ES-I3 (cell line): Measurements from ENCODE around the gene HPCA.

Source experiments
- H3K36me3 ChIP-seq: 2 replicates; pipeline ENCODE4 v1.6.1; 2013; ENCODE audit warnings: mild to moderate bottlenecking, low read length, control low read depth, moderate library complexity; ENCODE audit not compliant: insufficient read depth
- H3K4me1 ChIP-seq: 2 replicates; pipeline ENCODE4 v1.6.1; 2013; ENCODE audit warnings: mild to moderate bottlenecking, control low read depth, low read length; ENCODE audit not compliant: insufficient read depth
- H3K9ac ChIP-seq: 2 replicates; pipeline ENCODE4 v1.6.1; 2013; ENCODE audit warnings: low read depth, mild to moderate bottlenecking, low read length, moderate library complexity
- H3K9me3 ChIP-seq: 2 replicates; pipeline ENCODE4 v1.6.1; 2013; ENCODE audit warnings: mild to moderate bottlenecking, low read length, moderate library complexity; ENCODE audit not compliant: control insufficient read depth, insufficient read depth

Gene HPCA

DNA sequence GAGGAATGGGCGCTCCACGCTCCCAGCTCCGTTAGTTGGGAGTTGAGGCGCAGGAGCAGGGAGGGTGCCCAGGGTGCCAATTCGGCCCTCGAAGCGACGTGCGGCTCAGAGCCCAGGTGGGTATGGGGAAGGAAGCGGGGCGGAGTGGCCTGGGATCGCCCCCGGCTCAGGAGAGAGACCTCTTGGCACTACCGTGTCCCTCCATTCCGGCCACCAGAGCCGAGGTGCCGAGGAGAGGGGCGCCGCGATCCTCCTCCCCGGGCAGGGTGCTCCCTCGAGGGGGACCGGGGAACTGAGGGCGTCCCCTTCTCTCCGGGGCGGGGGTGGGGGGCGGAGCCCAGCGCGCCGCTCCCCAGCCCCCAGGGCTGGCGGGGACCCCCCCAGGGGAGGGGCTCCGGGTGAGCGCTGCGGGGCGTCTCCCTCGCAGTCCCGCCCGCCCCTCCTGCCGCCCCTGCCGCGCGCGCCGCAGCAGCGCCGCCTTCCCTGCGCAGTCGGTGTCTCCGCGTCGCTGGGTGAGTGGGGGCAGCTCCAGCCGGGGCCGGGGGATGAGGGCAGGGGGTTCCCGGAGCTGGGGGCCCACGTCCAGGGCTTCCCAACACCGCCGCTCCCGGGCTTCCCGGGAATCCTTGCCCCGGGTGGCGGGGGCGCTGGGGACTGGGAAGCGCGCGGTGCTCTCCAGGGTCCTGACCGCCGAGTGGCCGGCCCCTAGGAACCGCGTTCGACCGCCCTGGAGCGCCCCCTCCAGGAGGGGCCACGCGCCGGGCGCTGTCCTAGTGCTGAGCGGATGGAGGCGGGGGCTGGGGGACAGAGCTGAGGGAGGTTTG is at the start of gene HPCA:
TSS of gene HPCA (plus strand) at position 488 of the 824 bp plus-strand sequence. CDS start 2,408 bp downstream, outside the sequence.
- H3K9ac ChIP-seq: peak within 1 kb of the TSS; percentile 15; the same call in 1 of the 2 replicates
- H3K36me3 ChIP-seq: no peaks in the 10 kb centered on the region
- H3K4me1 ChIP-seq: no peaks in the 10 kb centered on the region; the same call in 1 of the 2 replicates
- H3K9me3 ChIP-seq: no peaks in the 10 kb centered on the region

DNA sequence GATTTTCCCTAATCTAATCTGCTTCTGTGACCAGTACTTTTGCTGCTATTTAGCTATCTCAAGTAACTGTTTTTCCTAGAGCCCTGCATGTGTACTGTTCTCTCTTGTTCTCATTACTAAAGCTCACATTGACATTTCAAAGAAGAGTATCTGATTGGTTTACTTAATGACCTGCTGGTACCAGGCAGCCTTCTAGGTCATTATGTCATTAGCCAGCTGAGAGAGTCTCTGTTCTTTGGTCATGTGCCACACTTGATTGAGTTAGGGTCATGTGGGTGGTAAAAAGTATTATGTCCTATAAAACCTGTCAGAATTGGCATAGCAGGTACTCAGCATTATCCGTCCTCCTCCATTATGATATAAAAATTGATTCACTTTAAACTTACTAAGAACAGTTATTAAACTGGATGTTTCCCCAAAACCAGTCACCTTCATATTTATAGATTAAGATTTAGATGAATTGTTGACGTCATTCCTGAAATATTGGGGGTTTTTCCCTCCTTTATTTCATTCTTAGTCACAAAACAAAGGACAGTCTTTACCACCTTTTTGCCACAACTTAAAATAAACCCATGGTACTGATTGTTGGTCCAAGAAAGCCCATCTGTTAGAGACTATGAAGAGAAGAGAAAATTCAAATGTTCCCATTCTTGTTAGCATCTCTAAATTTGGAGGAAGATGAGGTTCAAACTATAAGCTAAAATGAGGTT is 37.8 kb upstream of the HPCA start:
- Histone ChIP-seq H3K9ac (no peak overlapping the region), H3K9me3 (no peaks in the 10 kb centered on the region), H3K36me3 (peaks cover 3% of the 10 kb centered on the region; the same call in 1 of the 2 replicates), H3K4me1 (no peaks in the 10 kb centered on the region)

DNA sequence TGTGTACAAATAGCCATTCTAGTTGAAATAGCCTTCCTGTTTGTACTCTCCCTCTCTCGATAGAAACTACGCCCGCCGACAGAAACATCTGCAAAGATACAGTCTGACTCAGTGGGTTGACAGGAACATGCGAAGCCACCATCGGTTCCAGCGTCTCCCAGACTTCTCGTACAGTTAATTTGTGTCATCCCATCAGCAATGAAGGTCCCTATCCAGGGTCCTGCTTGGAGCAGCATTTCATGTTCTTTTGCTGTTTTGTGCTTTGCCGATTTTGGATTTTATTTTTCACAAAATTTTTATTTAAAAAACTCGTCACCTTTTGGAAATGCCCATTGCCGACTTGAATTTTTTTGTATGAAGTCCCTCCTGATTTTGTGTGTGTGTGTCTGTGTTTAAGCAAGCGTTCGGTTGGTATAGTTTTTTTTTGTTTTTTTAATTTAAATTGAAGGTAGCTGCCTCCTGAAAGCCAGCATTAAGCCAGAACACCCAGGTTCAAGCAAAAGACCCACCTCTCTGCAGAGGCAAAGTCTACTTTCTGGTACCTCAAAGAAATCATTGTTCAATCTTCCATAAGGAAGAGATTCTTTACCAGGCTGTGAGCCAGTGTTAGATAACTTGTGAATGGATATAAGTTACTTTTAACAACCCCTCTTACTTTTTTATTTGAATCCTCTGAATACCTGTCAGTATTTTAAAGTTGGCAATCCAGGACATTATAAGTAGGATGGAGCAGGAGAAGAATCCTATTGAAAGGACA is 30.3 kb upstream of the HPCA start:
- no peaks in the 10 kb centered on the region for H3K9me3 ChIP-seq
- no peak overlapping the region for H3K9ac ChIP-seq
- H3K36me3 ChIP-seq: peaks cover 11% of the 10 kb centered on the region
- H3K4me1 ChIP-seq: peaks cover under 1% of the 10 kb centered on the region; the same call in 1 of the 2 replicates

DNA sequence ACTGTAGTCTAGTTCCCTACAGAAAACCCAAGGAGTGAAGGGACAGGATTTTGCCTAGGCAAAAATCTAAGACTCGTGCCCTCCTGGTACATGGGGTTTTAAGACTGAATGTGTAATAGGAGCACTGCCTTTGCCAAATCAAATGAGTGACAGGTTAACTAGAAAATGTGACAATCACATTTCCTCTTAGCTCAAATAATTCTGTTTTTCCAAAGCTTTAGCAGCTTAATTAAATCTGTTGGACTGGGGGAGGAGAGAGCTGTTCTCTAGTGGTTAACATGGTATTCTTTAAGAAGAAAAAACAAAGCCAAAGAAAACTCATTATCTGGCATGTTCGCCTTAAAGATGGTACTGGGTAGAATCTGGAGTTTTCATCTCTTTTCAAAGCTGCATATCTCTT is 28.2 kb upstream of the HPCA start:
- no peak overlapping the region for H3K9ac ChIP-seq
- H3K36me3 ChIP-seq: peaks cover 8% of the 10 kb centered on the region
- no peaks in the 10 kb centered on the region for H3K9me3 ChIP-seq
- H3K4me1 ChIP-seq: peaks cover 8% of the 10 kb centered on the region

DNA sequence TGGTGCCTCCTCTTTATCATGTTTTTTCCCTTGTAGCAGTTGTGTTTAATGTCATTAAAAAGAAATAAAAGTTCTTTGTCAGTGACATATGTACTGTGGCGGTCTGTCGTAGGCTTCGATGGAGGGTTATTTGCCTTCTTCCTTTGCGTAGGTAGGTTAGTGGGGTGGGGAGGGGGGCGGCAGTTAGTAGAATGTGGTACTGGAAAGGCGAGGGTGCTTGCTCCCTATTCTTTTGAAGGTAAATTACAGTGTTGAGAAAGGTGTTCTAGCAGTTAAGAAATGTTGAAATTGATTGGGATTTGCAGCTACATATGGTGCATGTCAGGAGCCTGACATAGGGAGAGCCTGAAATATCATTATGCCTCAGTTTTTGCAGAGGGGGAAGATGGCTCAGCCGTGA is 27.5 kb upstream of the HPCA start:
- Histone ChIP-seq H3K9me3 (no peaks in the 10 kb centered on the region), H3K9ac (no peak overlapping the region), H3K36me3 (peaks cover 8% of the 10 kb centered on the region), H3K4me1 (peaks cover 8% of the 10 kb centered on the region)

DNA sequence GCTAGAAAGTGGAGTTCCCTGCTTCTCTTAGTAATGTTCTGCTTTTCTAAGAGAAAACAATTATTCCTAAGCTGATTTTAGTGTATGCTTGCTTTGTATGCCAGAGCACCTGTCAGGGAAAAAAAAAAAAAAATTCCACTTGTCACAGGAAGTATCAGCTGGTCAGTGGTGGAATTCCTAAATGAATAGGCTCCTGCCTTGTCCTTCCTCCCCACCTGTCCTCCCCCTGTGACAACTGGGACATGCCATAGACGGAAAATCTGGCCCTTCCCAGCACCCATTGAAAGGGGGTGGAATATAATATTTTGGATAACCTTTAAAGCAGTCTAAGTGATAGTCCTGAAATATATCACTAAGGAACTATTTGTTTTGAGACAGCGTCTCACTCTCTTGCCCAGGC is 26.4 kb upstream of the HPCA start:
- Histone ChIP-seq H3K36me3 (peaks cover 8% of the 10 kb centered on the region), H3K4me1 (peaks cover 8% of the 10 kb centered on the region), H3K9me3 (no peaks in the 10 kb centered on the region), H3K9ac (no peak overlapping the region)

DNA sequence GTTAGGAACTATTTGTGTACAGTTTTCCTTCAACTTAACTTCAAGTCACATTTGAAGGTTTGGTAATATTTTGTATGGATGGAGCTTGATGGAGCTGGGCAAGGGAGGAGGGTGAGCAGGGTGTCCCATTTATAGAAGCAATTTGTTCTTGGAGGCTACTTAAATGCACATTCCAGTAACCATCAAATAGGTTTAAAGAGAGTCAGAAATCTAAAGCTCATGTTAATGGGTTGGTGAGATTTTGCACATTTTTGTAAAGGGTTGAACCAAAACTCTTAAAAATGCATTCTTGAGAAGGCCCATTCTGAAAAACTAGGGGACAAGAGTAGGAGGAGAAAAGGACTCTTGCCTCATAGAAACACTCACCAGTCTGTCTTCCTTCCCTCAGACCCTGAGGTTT is 25.7 kb upstream of the HPCA start:
- Histone ChIP-seq H3K9me3 (no peaks in the 10 kb centered on the region), H3K9ac (no peak overlapping the region), H3K4me1 (peaks cover 8% of the 10 kb centered on the region), H3K36me3 (peaks cover 5% of the 10 kb centered on the region)

DNA sequence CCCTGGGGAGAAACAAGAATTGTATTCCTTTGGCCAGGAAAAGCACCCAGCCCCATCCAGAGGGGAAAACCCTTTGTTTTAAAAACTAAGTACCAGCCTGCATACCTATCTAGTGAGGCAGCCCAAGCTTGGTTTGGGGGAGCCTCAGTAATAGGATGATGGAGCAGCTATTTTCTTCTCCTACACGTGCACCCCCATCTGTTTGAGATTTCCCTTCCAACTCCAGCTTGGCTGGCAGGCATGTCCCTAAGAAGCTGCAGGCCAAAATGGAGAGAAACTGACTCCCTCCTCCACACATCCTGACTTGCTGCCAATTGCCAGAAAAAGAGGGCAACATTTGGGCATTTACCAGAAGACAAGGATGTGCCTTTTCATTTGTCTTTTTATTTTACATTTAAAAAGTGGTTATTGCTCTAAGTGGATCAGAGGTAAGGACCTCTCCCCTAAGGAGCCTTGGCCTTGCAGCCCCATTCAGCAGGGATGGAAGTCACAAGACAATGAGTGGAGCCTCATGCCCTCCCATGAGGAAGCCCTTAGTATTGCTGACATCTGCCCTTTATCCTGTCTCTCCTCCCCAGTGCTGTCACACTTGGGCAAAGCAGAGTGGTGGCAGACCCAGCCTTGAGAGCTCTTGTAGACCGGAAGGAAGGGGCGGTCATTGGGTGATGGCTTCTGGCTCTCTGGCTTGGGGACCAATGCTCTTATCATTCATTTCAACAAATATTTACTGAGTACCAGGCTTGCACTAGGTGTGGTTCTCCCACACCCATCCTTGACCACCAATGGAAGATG is 24.2 kb upstream of the HPCA start:
- peaks cover 3% of the 10 kb centered on the region; the same call in 1 of the 2 replicates for H3K36me3 ChIP-seq
- H3K9ac ChIP-seq: no peak overlapping the region
- H3K9me3 ChIP-seq: no peaks in the 10 kb centered on the region
- H3K4me1 ChIP-seq: peaks cover 8% of the 10 kb centered on the region

DNA sequence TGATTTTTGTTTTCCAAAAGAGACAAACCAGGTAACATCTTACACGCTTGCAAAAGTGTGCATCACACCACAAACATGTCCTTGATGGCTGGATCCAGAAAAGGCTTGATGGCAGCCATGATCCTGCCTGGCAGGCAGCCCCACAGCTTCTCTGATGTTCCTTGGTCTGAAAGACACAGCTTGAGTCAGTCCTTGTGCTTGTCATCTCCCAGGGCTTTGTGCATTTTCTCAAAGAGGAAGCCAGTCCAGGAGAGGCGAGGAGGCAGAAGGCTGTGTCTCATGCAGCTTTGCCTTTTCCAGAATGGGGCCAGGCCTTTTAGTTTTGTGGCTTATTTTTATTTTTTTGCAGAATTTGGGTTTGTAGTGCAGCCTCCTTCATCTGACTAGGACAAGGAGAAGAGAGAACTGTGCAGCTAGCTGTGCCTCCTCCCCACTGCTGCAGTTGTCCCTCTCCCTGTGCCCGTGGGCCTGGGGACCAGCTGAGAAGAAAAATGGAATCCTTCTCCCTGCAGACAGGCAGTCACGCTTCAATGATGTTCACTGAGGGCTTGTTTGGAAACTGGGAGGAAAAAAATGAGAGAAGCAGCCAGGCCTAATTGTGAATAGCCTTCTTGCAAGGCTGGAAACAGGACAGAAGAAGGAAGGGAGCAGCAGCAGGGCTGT is 22.9 kb upstream of the HPCA start:
- Histone ChIP-seq H3K36me3 (peaks cover 3% of the 10 kb centered on the region; the same call in 1 of the 2 replicates), H3K9me3 (no peaks in the 10 kb centered on the region), H3K9ac (no peak overlapping the region), H3K4me1 (peaks cover 8% of the 10 kb centered on the region)

DNA sequence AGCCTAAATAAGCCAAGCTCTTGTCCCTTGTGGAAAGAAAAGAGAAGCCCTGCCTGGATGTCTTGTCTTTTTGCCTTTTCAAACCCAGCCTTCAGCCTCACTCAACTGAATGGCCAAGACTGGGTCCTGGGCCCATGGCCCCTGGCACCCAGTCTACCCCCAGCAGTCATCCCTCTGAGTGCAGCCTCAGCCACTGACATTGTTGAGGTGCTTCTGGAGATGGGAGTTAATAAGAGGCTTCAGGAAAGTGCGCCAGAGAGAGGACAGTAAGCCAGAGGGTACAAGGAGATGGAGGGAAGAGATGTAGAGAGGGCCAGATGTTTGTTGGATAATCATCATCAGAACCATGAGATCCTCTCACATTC is 22.4 kb upstream of the HPCA start:
- H3K4me1 ChIP-seq: peaks cover 8% of the 10 kb centered on the region
- no peaks in the 10 kb centered on the region for H3K9me3 ChIP-seq
- no peak overlapping the region for H3K9ac ChIP-seq
- H3K36me3 ChIP-seq: peaks cover 3% of the 10 kb centered on the region; the same call in 1 of the 2 replicates

DNA sequence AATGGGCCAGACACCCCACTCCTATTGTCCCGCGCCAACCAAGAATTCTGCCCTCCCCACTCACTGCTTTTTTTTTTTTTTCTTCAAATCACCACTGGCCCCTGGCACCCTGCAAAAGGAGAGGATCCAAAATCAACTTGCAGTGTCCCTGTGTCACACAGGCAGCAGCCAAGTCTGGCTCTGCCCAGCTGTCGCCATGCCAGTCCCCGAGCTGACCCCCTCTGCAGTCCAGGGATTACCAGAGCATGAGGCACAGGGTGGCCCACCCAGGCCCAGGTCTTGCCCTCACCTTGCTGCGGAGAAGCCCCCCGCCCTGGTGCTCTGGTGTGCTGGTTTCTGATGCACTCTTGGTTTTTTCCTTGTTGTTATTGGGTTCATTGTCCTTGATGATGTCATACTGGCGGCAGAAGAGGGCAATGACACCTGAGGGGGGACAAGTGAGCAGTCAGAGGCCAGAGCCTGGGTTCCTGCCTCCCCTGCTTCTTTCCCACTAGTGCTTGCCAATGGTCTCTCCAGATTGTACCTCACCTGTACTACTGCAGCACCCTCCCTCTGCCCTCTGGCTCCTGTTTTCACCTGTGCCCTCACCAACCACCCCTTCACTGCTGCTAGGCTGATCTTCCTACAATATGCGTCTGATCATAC is 21.8 kb upstream of the HPCA start:
- H3K4me1 ChIP-seq: peaks cover 8% of the 10 kb centered on the region
- no peaks in the 10 kb centered on the region for H3K9me3 ChIP-seq
- H3K9ac ChIP-seq: no peak overlapping the region
- H3K36me3 ChIP-seq: no peaks in the 10 kb centered on the region; the same call in 1 of the 2 replicates

DNA sequence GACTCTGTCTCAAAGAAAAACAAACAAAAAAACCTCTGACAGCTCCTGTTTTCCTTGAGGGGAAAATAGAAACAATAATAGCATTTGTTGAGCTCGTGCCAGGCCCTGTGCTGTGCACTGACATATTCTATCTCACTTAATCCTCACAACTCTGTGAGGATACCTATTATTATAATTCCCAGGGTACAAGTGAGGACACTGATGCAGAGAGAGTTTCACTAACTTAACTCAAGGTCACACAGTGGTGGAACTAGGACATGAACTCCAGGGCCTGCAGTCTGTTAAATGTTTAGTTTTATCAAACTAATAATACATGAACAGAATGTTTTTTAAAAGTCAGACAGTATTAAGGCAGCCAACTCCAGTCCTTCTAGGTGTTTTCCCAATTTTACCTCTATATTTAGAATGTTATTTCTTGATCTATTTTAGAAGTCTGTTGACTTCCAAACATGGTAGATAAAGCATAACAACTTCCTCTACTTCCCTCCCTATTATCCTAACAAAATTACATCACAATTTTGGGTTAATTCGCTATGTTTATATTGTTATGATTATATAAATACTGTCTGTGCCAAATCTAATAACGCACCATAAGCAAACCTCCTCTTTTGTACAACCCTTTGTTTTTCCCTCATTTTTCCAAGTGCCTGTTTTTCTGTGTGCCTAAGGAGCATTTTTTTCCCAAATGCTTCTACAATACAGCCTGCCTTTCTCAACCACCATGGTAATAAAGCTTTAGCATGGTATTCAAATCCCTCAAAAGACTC is 20.5 kb upstream of the HPCA start:
- Histone ChIP-seq H3K9me3 (no peaks in the 10 kb centered on the region), H3K9ac (no peak overlapping the region), H3K36me3 (no peaks in the 10 kb centered on the region), H3K4me1 (peaks cover 8% of the 10 kb centered on the region)
